OCI-LY3 (cell line): ENCODE measurements around the gene KAT6B.

Source experiments
- EZH2phosphoT487 ChIP-seq: fragments of 200-600 bp; shearing (Covaris generic); IDR thresholded peaks from 2 replicates; pipeline ENCODE4 v1.6.1; 2018; ENCODE audit warnings: antibody characterized with exemption, mixed run types, low read depth
- TF ChIP-seq, protein P1 (sequence below): fragments of 200-600, 300-600 bp; sonication (generic); IDR thresholded peaks from 2 replicates; pipeline ENCODE4 v1.5.1; 2014; ENCODE audit warnings: antibody characterized with exemption, low read length, low read depth

DNA sequence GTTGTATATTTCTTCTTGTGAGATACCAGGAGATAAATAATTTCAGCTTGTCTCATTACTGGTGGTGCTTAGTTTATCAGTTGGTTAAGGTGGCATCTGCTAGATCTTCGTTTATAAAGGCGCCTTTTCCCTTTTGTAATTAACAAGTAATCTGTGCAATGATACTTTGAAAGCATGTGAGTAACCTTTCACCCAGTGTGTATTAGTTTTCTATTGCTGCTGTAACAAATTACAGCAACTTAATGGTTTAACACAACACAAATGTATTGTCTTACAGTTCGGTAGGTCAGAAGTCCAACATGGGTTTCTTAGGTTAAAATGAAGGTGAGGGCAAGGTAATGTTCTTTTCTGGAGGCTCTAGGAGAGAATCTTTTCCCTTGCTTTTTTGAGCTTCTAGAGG is 30.5 kb downstream of the KAT6B start:
- TF ChIP-seq, protein P1, sequence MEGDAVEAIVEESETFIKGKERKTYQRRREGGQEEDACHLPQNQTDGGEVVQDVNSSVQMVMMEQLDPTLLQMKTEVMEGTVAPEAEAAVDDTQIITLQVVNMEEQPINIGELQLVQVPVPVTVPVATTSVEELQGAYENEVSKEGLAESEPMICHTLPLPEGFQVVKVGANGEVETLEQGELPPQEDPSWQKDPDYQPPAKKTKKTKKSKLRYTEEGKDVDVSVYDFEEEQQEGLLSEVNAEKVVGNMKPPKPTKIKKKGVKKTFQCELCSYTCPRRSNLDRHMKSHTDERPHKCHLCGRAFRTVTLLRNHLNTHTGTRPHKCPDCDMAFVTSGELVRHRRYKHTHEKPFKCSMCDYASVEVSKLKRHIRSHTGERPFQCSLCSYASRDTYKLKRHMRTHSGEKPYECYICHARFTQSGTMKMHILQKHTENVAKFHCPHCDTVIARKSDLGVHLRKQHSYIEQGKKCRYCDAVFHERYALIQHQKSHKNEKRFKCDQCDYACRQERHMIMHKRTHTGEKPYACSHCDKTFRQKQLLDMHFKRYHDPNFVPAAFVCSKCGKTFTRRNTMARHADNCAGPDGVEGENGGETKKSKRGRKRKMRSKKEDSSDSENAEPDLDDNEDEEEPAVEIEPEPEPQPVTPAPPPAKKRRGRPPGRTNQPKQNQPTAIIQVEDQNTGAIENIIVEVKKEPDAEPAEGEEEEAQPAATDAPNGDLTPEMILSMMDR: no peak
- no peak for TF ChIP-seq EZH2phosphoT487
